HepG2 (cell line): ENCODE results near the gene BTBD19. TPM values are rescaled to one million over a fixed set of nuclear protein-coding genes. Genes with fewer than 3 reads are reported as not detected.

ENCODE experiments used
- GLI4 ChIP-seq: sonication (generic); formaldehyde crosslinking; IDR thresholded peaks from 2 replicates; pipeline ENCODE4 v1.5.1; 2020; ENCODE audit warnings: missing genetic modification reagents, mild to moderate bottlenecking, moderate library complexity, borderline replicate concordance
- GTF3A ChIP-seq: sonication (generic); formaldehyde crosslinking; conservative IDR thresholded peaks from 2 replicates; pipeline ENCODE4 v1.4.0; 2020; ENCODE audit warnings: mild to moderate bottlenecking, missing genetic modification reagents
- MIER3 ChIP-seq: IDR thresholded peaks from 2 replicates; pipeline ENCODE4 v1.6.1; 2016; ENCODE audit warnings: missing compliant biosample characterization, borderline replicate concordance
- POLR2A ChIP-seq, 2 experiments: IDR thresholded peaks; 2 replicates each; pipeline ENCODE4 v1.6.1; 2011; ENCODE audit warnings: low read depth in 2 of 2, low read length in 2 of 2, mild to moderate bottlenecking in 1 of 2, moderate library complexity in 1 of 2; ENCODE audit not compliant: insufficient read depth in 1 of 2
- RBFOX2 ChIP-seq: fragments of 200-400 bp; formaldehyde crosslinking; IDR thresholded peaks from 2 replicates; pipeline ENCODE4 v1.6.1; 2017; ENCODE audit warnings: low read depth, mild to moderate bottlenecking, low read length
- SAP130 ChIP-seq: IDR thresholded peaks from 2 replicates; pipeline ENCODE4 v1.6.1; 2016; ENCODE audit warnings: low read depth
- TBX2 ChIP-seq: sonication (generic); formaldehyde crosslinking; IDR thresholded peaks from 2 replicates; pipeline ENCODE4 v1.5.0; 2020; ENCODE audit warnings: missing genetic modification reagents, mild to moderate bottlenecking, borderline replicate concordance
- ZFP41 ChIP-seq: sonication (generic); formaldehyde crosslinking; IDR thresholded peaks from 2 replicates; pipeline ENCODE4 v1.4.0; 2020; ENCODE audit warnings: mild to moderate bottlenecking, missing genetic modification reagents, borderline replicate concordance
- ZNF558 ChIP-seq: sonication (generic); formaldehyde crosslinking; IDR thresholded peaks from 2 replicates; pipeline ENCODE4 v1.9.0; 2022; ENCODE audit warnings: mild to moderate bottlenecking, missing genetic modification reagents, borderline replicate concordance
- ZNF577 ChIP-seq: sonication (generic); formaldehyde crosslinking; IDR thresholded peaks from 2 replicates; pipeline ENCODE4 v1.4.0; 2020; ENCODE audit warnings: mild to moderate bottlenecking, low read depth, missing genetic modification reagents, borderline replicate concordance
- ZNF678 ChIP-seq: sonication (generic); formaldehyde crosslinking; IDR thresholded peaks from 2 replicates; pipeline ENCODE4 v1.4.0; 2020; ENCODE audit warnings: mild to moderate bottlenecking, missing genetic modification reagents
- polyA plus RNA-seq, 8 experiments: library from polyadenylated mRNA; depleted of rRNA in 3 of 8; stranded (reverse) in 7 of 8; unstranded in 1 of 8; fragments of >200 nt; fragmentation: Illumina TruSeq in 4 of 8; extraction: Trizol in 4 of 8; gene quantifications; 2 replicates each; pipeline versions ENCODE4 v1.2.1 to v1.2.3, GENCODE V29; 2011 to 2016; ENCODE audit warnings: low read depth in 4 of 8, missing spikeins in 1 of 8, mixed read lengths in 1 of 8; ENCODE audit not compliant: insufficient read depth in 1 of 8
- total RNA-seq, 5 experiments: library from RNA; depleted of rRNA; stranded (reverse); fragments of >200 nt; fragmentation: Illumina TruSeq; extraction: Trizol; gene quantifications; 2 replicates each; pipeline ENCODE4 v1.2.3, GENCODE V29; 2016; ENCODE audit warnings: low read depth in 1 of 5
- TF ChIP-seq, protein P1 (sequence below): sonication (generic); formaldehyde crosslinking; IDR thresholded peaks from 2 replicates; pipeline ENCODE4 v1.4.0; 2020; ENCODE audit warnings: mild to moderate bottlenecking, missing genetic modification reagents
- TF ChIP-seq, protein P2 (sequence below), 2 experiments: sonication (generic) in 1 of 2; formaldehyde crosslinking in 1 of 2; IDR thresholded peaks; 2 replicates each; pipeline versions ENCODE4 v1.4.0 to v1.6.1; 2016 to 2020; ENCODE audit warnings: borderline replicate concordance in 1 of 2, low read depth in 1 of 2, mild to moderate bottlenecking in 1 of 2, missing genetic modification reagents in 1 of 2

BTBD19 gene
- total and polyA plus RNA-seq, 2 of the 13 experiments (the other 11 are each of a cell fraction or from before 2014, with no cell fraction given) = 2.7 to 6.7 TPM

DNA sequence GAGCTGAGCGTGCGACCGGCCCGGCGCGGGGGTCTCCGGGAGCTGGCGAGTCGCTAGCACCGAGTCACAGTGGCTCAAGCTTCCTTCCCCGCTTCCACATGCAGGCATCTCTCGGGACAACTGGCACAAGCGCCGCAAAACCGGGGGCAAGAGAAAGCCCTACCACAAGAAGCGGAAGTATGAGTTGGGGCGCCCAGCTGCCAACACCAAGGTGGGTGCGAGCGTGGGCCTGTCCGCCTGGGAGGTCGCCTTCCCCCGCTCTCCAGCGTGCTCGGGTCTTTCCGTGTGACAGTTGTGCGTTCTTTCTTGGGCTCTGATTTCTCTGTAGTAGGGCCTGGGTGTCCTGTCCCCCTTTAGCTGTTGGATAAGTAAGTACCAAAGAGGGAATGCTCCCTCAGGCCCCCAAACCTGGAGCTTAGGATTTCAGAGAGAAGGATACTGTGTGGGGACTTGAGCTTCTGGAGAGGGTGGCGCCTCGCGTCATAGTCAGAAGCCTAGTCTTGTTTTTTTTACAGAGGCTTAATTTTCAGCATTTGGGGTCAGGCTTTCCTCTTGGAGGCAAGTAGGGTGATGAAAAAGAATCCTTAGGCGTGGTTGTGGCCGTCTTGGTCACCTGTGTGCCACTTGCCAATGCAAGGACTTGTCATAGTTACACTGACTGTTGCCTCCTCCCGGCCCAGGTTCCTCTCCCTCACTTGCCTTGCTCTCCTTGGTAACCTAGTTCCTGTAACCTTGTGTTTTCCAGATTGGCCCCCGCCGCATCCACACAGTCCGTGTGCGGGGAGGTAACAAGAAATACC lies 32.2 kb upstream of the BTBD19 start (continued):
- 0 out of 2 replicates have a peak, but pooled peaks have one; percentile 58 for TF ChIP-seq ZNF558 (CRISPR knock-in tag)
- no peak for TF ChIP-seq SAP130
- TF ChIP-seq TBX2 (CRISPR knock-in tag) = 0 out of 2 replicates have a peak, but pooled peaks have one; percentile 9
- TF ChIP-seq, protein P1, sequence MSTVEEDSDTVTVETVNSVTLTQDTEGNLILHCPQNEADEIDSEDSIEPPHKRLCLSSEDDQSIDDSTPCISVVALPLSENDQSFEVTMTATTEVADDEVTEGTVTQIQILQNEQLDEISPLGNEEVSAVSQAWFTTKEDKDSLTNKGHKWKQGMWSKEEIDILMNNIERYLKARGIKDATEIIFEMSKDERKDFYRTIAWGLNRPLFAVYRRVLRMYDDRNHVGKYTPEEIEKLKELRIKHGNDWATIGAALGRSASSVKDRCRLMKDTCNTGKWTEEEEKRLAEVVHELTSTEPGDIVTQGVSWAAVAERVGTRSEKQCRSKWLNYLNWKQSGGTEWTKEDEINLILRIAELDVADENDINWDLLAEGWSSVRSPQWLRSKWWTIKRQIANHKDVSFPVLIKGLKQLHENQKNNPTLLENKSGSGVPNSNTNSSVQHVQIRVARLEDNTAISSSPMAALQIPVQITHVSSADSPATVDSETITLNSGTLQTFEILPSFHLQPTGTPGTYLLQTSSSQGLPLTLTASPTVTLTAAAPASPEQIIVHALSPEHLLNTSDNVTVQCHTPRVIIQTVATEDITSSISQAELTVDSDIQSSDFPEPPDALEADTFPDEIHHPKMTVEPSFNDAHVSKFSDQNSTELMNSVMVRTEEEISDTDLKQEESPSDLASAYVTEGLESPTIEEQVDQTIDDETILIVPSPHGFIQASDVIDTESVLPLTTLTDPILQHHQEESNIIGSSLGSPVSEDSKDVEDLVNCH (CRISPR knock-in tag) = 0 out of 2 replicates have a peak, but pooled peaks have one; percentile 53
- no peak for TF ChIP-seq MIER3 (CRISPR knock-in tag)
- TF ChIP-seq POLR2A (IDR thresholded peaks at IDR 0.05; ENCODE audit: insufficient read depth in 1 of 2, low read depth in 2 of 2, low read length in 2 of 2) = peak in 1 of 2 experiments; percentile 20; a peak in 1 of 4 replicates
- peak; percentile 93 for TF ChIP-seq RBFOX2
- 0 out of 2 replicates have a peak, but pooled peaks have one; percentile 43 for TF ChIP-seq ZNF678 (CRISPR knock-in tag)
- 0 out of 2 replicates have a peak, but pooled peaks have one; percentile 26 for TF ChIP-seq GLI4 (CRISPR knock-in tag)
- peak; percentile 65; the same call in 1 of the 2 replicates for TF ChIP-seq GTF3A (CRISPR knock-in tag)
- 0 out of 2 replicates have a peak, but pooled peaks have one; percentile 31 for TF ChIP-seq ZNF577 (CRISPR knock-in tag)
- peak; percentile 69; the same call in 1 of the 2 replicates for TF ChIP-seq ZFP41 (CRISPR knock-in tag)
- TF ChIP-seq, protein P2, sequence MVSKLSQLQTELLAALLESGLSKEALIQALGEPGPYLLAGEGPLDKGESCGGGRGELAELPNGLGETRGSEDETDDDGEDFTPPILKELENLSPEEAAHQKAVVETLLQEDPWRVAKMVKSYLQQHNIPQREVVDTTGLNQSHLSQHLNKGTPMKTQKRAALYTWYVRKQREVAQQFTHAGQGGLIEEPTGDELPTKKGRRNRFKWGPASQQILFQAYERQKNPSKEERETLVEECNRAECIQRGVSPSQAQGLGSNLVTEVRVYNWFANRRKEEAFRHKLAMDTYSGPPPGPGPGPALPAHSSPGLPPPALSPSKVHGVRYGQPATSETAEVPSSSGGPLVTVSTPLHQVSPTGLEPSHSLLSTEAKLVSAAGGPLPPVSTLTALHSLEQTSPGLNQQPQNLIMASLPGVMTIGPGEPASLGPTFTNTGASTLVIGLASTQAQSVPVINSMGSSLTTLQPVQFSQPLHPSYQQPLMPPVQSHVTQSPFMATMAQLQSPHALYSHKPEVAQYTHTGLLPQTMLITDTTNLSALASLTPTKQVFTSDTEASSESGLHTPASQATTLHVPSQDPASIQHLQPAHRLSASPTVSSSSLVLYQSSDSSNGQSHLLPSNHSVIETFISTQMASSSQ (IDR thresholded peaks at IDR 0.05; ENCODE audit: low read depth) = no peak
- TF ChIP-seq, protein P2 (CRISPR knock-in tag; IDR thresholded peaks at IDR 0.05; ENCODE audit: borderline replicate concordance) = peak; percentile 69; the same call in 1 of the 2 replicates
